OCI-LY3 (cell line): ENCODE data around the gene C22orf31.

ENCODE experiments used
- H2AFZ ChIP-seq: fragments of 200-600, 300-600 bp; shearing (Covaris generic); 2 replicates; pipeline ENCODE4 v1.6.0; 2014; ENCODE audit warnings: antibody characterized with exemption, low read depth, low read length
- H3K27ac ChIP-seq: fragments of 200-600, 300-600 bp; sonication (generic); 2 replicates; pipeline ENCODE4 v1.5.1; 2014; ENCODE audit warnings: mild to moderate bottlenecking, low read length, moderate library complexity, mixed read lengths
- H3K27me3 ChIP-seq: fragments of 200-600, 300-600 bp; sonication (generic); 2 replicates; pipeline ENCODE4 v1.6.1; 2014; ENCODE audit warnings: low read depth, low read length, mixed read lengths
- H3K36me3 ChIP-seq: fragments of 200-600, 300-600 bp; sonication (generic); replicated peaks from 2 replicates; pipeline ENCODE3; 2014; ENCODE audit warnings: low read depth, low read length, mixed read lengths
- H3K4me1 ChIP-seq: fragments of 300-600, 200-600 bp; sonication (generic); 2 replicates; pipeline ENCODE4 v1.6.1; 2014; ENCODE audit warnings: low read length, mixed read lengths
- H3K4me2 ChIP-seq: fragments of 200-600, 300-600 bp; sonication (generic); 2 replicates; pipeline ENCODE4 v1.6.1; 2014; ENCODE audit warnings: low read length, mixed read lengths
- H3K4me3 ChIP-seq: fragments of 300-600, 200-600 bp; sonication (generic); 2 replicates; pipeline ENCODE4 v1.5.1; 2014; ENCODE audit warnings: antibody characterized with exemption, mild to moderate bottlenecking, low read length, moderate library complexity
- H3K79me2 ChIP-seq: fragments of 300-600, 200-600 bp; shearing (Covaris generic); 2 replicates; pipeline ENCODE4 v1.6.1; 2014; ENCODE audit warnings: mild to moderate bottlenecking, low read length, mixed read lengths
- H3K9ac ChIP-seq: fragments of 300-600, 200-600 bp; shearing (Covaris generic); 2 replicates; pipeline ENCODE4 v1.6.0; 2014; ENCODE audit warnings: mild to moderate bottlenecking, low read length, moderate library complexity
- H3K9me3 ChIP-seq: fragments of 200-600, 300-600 bp; shearing (Covaris generic); 2 replicates; pipeline ENCODE4 v1.6.1; 2014; ENCODE audit warnings: low read length, mixed read lengths; ENCODE audit not compliant: insufficient read depth
- H4K20me1 ChIP-seq: fragments of 200-600, 300-600 bp; sonication (generic); 2 replicates; pipeline ENCODE4 v1.6.1; 2016; ENCODE audit warnings: low read length, mixed read lengths; ENCODE audit not compliant: insufficient read depth
- CTCF ChIP-seq: fragments of 200-600, 300-600 bp; sonication (generic); IDR thresholded peaks from 2 replicates; pipeline ENCODE4 v1.5.1; 2014; ENCODE audit warnings: antibody characterized with exemption, low read length, low read depth
- EZH2phosphoT487 ChIP-seq: fragments of 200-600 bp; shearing (Covaris generic); IDR thresholded peaks from 2 replicates; pipeline ENCODE4 v1.6.1; 2018; ENCODE audit warnings: antibody characterized with exemption, mixed run types, low read depth

The C22orf31 gene

DNA sequence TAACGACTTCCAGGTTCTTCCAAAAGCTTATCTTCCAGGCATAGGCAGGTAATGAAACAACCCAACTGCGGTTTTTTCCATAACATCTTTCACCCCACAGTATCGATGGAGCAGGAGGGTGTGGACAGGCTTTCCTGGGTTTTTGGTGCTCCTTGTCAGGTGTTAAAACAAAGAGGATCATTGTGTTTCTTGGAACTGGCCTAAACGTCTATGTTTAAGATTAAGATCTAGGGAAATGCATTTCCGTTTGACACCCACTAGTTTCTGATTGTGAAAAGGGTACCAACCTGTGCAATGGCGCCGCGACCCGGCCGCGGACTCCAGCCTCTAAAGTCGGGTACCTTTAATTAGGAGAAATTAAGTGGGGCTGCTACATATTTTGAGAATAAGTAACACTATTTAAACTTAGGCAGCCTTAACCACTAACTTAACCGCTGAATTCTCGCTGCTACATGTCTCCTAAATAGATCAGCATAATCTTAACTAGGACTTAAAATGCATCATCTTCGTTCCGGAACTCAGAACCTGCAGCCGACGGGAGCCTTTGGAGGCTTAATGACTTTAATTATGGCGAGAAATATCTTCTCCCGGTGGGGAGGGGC is 31.5 kb downstream of the C22orf31 start:
- Histone ChIP-seq H3K36me3 (peaks cover 2% of the 10 kb centered on the region), H3K79me2 (no peaks in the 10 kb centered on the region), H2AFZ (no peak overlapping the region), H3K4me3 (no peak overlapping the region), H3K4me1 (no peaks in the 10 kb centered on the region), H3K4me2 (no peak overlapping the region), H4K20me1 (no peaks in the 10 kb centered on the region; the same call in 1 of the 2 replicates), H3K27ac (no peak overlapping the region), H3K9me3 (no peaks in the 10 kb centered on the region), H3K27me3 (no peaks in the 10 kb centered on the region), H3K9ac (no peak overlapping the region)
- TF ChIP-seq EZH2phosphoT487 = no peak
- no peak for TF ChIP-seq CTCF

- H3K27ac ChIP-seq = no peak overlapping the region
- no peaks in the 10 kb centered on the region; the same call in 1 of the 2 replicates for H4K20me1 ChIP-seq
- H3K4me1 ChIP-seq = no peaks in the 10 kb centered on the region
- no peaks in the 10 kb centered on the region for H3K9me3 ChIP-seq
- TF ChIP-seq EZH2phosphoT487 (no peak), CTCF (no peak)
- no peak overlapping the region for H3K9ac ChIP-seq
- no peaks in the 10 kb centered on the region for H3K27me3 ChIP-seq
- H3K4me3 ChIP-seq = no peak overlapping the region
- no peak overlapping the region for H3K4me2 ChIP-seq
- H2AFZ ChIP-seq = no peak overlapping the region
- H3K79me2 ChIP-seq = no peaks in the 10 kb centered on the region
- H3K36me3 ChIP-seq = peaks cover 2% of the 10 kb centered on the region
Observed at GRCh38 chr22:29029202-29030000, 32.2 kb downstream of the C22orf31 start.

DNA sequence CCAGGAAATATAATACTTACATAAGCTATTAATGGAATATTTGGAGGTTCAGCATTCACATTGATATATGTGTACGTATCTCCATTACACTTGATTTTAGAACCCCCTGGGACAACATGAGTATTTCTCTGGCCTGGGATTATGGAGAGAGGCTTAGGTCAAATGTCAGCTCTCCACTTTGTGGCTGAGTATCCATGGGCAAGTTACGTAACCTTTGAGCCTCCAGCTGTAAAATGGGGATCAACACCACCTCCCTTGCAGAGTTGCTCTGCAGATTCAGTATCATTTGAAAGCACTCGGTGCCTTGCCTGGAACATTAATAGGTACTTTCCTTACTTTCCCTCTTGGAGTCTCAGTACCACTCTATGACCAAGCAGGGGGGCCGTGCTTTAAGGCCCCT is 33.2 kb downstream of the C22orf31 start:
- Histone ChIP-seq H3K9ac (no peak overlapping the region), H3K27ac (no peak overlapping the region), H3K36me3 (peaks cover 2% of the 10 kb centered on the region), H2AFZ (no peak overlapping the region), H3K4me2 (no peak overlapping the region), H4K20me1 (no peaks in the 10 kb centered on the region; the same call in 1 of the 2 replicates), H3K4me3 (no peak overlapping the region), H3K4me1 (no peaks in the 10 kb centered on the region), H3K79me2 (no peaks in the 10 kb centered on the region), H3K27me3 (no peaks in the 10 kb centered on the region), H3K9me3 (no peaks in the 10 kb centered on the region)
- TF ChIP-seq EZH2phosphoT487 (no peak), CTCF (no peak)

GRCh38 chr22:29026579-29026978 is 35.1 kb downstream of the C22orf31 start:
- H3K4me2 ChIP-seq = no peak overlapping the region
- no peak overlapping the region for H3K4me3 ChIP-seq
- TF ChIP-seq EZH2phosphoT487 = no peak
- TF ChIP-seq CTCF = no peak
- H3K79me2 ChIP-seq = no peaks in the 10 kb centered on the region; the same call in 1 of the 2 replicates
- H3K9me3 ChIP-seq = no peaks in the 10 kb centered on the region
- H3K4me1 ChIP-seq = peaks cover 3% of the 10 kb centered on the region; the same call in 1 of the 2 replicates
- no peaks in the 10 kb centered on the region for H3K27me3 ChIP-seq
- H4K20me1 ChIP-seq = no peaks in the 10 kb centered on the region; the same call in 1 of the 2 replicates
- peaks cover 2% of the 10 kb centered on the region for H3K36me3 ChIP-seq
- H3K9ac ChIP-seq = no peak overlapping the region
- no peak overlapping the region for H2AFZ ChIP-seq
- H3K27ac ChIP-seq = no peak overlapping the region
